Liver (tissue), 9 donors: ENCODE data around the gene GINS2. TPM values are rescaled to one million over a fixed set of nuclear protein-coding genes. Genes with fewer than 3 reads are reported as not detected.

Experiments
- DNase-seq: peaks from one replicate; pipeline ENCODE4 v3.0.0-alpha.2; 2017; ENCODE audit warnings: low spot score
- H3K27ac ChIP-seq, 2 donors: one replicate each; pipeline ENCODE4 v1.7.0; 2013; ENCODE audit warnings: inconsistent platforms in 2 of 2, low read length in 2 of 2, control low read depth in 1 of 2, low read depth in 1 of 2, mild to moderate bottlenecking in 1 of 2
- H3K27me3 ChIP-seq, 4 donors: one replicate each; pipeline versions ENCODE4 v1.6.1 to v1.7.0; 2013; ENCODE audit warnings: low read length in 3 of 4, inconsistent platforms in 1 of 4, mild to moderate bottlenecking in 1 of 4, moderate library complexity in 1 of 4; ENCODE audit not compliant: control insufficient read depth in 4 of 4, insufficient read depth in 4 of 4
- H3K36me3 ChIP-seq, 4 donors: one replicate each; pipeline versions ENCODE4 v1.6.1 to v1.7.0; 2013; ENCODE audit warnings: low read length in 3 of 4, mild to moderate bottlenecking in 3 of 4, low read depth in 1 of 4, moderate library complexity in 1 of 4; ENCODE audit not compliant: control insufficient read depth in 4 of 4, insufficient read depth in 3 of 4
- H3K4me1 ChIP-seq, 4 donors: one replicate each; pipeline versions ENCODE4 v1.6.1 to v1.7.0; 2013; ENCODE audit warnings: low read length in 3 of 4, mild to moderate bottlenecking in 3 of 4, moderate library complexity in 1 of 4; ENCODE audit not compliant: control insufficient read depth in 4 of 4, insufficient read depth in 4 of 4
- H3K4me3 ChIP-seq, 3 donors: one replicate each; pipeline versions ENCODE4 v1.6.1 to v1.7.0; 2013; ENCODE audit warnings: low read length in 3 of 3, control low read depth in 1 of 3, low read depth in 1 of 3, mild to moderate bottlenecking in 1 of 3
- H3K9ac ChIP-seq, 2 donors: one replicate each; pipeline ENCODE4 v1.7.0; 2013; ENCODE audit warnings: low read length in 2 of 2, mild to moderate bottlenecking in 2 of 2, moderate library complexity in 2 of 2, control low read depth in 1 of 2, low read depth in 1 of 2
- H3K9me3 ChIP-seq, 4 donors: one replicate each; pipeline versions ENCODE4 v1.6.1 to v1.7.0; 2013; ENCODE audit warnings: low read length in 3 of 4; ENCODE audit not compliant: control insufficient read depth in 4 of 4
- ATF3 ChIP-seq: IDR thresholded peaks from 2 replicates; pipeline ENCODE4 v1.6.1; 2016; ENCODE audit warnings: antibody characterized with exemption
- CTCF ChIP-seq: fragments of 150-350 bp; IDR thresholded peaks from 2 replicates; pipeline ENCODE4 v1.5.1; 2017; ENCODE audit warnings: improper control_type of control experiment, low read depth, low read length; ENCODE audit not compliant: missing input control
- EGR1 ChIP-seq, 2 donors: IDR thresholded peaks; 2 replicates each; pipeline ENCODE4 v1.6.1; 2016 to 2018; ENCODE audit warnings: antibody characterized with exemption in 2 of 2, low read depth in 2 of 2
- FOXA1 ChIP-seq: IDR thresholded peaks from 2 replicates; pipeline ENCODE4 v1.6.1; 2016; ENCODE audit warnings: antibody characterized with exemption
- GABPA ChIP-seq, 2 donors: IDR thresholded peaks in 1 of 2; conservative IDR thresholded peaks in 1 of 2; 2 replicates each; pipeline ENCODE4 v1.6.1; 2016; ENCODE audit warnings: antibody characterized with exemption in 2 of 2, mild to moderate bottlenecking in 1 of 2, moderate library complexity in 1 of 2
- HNF4A ChIP-seq, 2 donors: conservative IDR thresholded peaks; 2 replicates each; pipeline ENCODE4 v1.6.1; 2016; ENCODE audit warnings: antibody characterized with exemption in 2 of 2, mild to moderate bottlenecking in 2 of 2
- HNF4G ChIP-seq: IDR thresholded peaks from 2 replicates; pipeline ENCODE4 v1.6.1; 2016; ENCODE audit warnings: antibody characterized with exemption
- JUND ChIP-seq, 2 donors: IDR thresholded peaks; 2 replicates each; pipeline ENCODE4 v1.6.1; 2016; ENCODE audit warnings: antibody characterized with exemption in 2 of 2
- MAX ChIP-seq: IDR thresholded peaks from 2 replicates; pipeline ENCODE4 v1.6.1; 2016; ENCODE audit warnings: antibody characterized with exemption
- NR2F2 ChIP-seq: IDR thresholded peaks from 2 replicates; pipeline ENCODE4 v1.6.1; 2016; ENCODE audit warnings: antibody characterized with exemption
- REST ChIP-seq: IDR thresholded peaks from 2 replicates; pipeline ENCODE4 v1.6.1; 2016; ENCODE audit warnings: antibody characterized with exemption, mild to moderate bottlenecking
- SP1 ChIP-seq: IDR thresholded peaks from 2 replicates; pipeline ENCODE4 v1.6.1; 2018; ENCODE audit warnings: antibody characterized with exemption, mild to moderate bottlenecking
- TAF1 ChIP-seq: conservative IDR thresholded peaks from 2 replicates; pipeline ENCODE4 v1.6.1; 2016; ENCODE audit warnings: antibody characterized with exemption, mild to moderate bottlenecking
- YY1 ChIP-seq: IDR thresholded peaks from 2 replicates; pipeline ENCODE4 v1.6.1; 2016; ENCODE audit warnings: antibody characterized with exemption, mild to moderate bottlenecking
- WGBS: extraction: QIAGEN DNeasy Blood & Tissue Kit; methylation state at CpG from one replicate; pipeline ENCODE4 v1.1.7; 2013; 5-methylcytosine and 5-hydroxymethylcytosine counted together
- polyA plus RNA-seq, 2 donors: library from polyadenylated mRNA; stranded (reverse) in 1 of 2; unstranded in 1 of 2; fragments of 200-250 nt in 1 of 2; fragments of >200 nt in 1 of 2; fragmentation: Nextera tagmentation in 1 of 2; extraction: Ambion mirVana in 1 of 2; gene quantifications; one replicate each; pipeline versions ENCODE4 v1.2.1 to v1.2.3, GENCODE V29; 2013 to 2015
- total RNA-seq, 2 donors: library from RNA; depleted of rRNA; stranded (reverse); fragments of >200 nt; gene quantifications; one replicate each; pipeline ENCODE4 v1.2.3, GENCODE V29; 2014
- donor health status: healthy.
- donor health status: healthy.
- donor health status: healthy.
- donor health status: healthy.
- donor health status: healthy.

GINS2 gene
- total and polyA plus RNA-seq, 4 donors = 0.17 to 9.3 (median 0.86) TPM

GRCh38 chr16:85661740-85662481, 26.8 kb downstream of the GINS2 start:
- WGBS = 96% methylated on average over 26 of the region's 26 CpGs

GRCh38 chr16:85660843-85661739, 27.7 kb downstream of the GINS2 start:
- 95% methylated on average over 42 of the region's 42 CpGs for WGBS
- Histone ChIP-seq H3K27ac (no peak overlapping the region), H3K4me3 (no peak overlapping the region), H3K9me3 (no peaks in the 10 kb centered on the region), H3K36me3 (peaks cover 36 to 91% (median 65%) of the 10 kb centered on the region in 4 donors), H3K27me3 (no peaks in the 10 kb centered on the region), H3K4me1 (no peaks in the 10 kb centered on the region), H3K9ac (no peak overlapping the region)
- no peak for DNase-seq
- TF ChIP-seq ATF3 (no peak), JUND (IDR thresholded peaks at IDR 0.05) (no peak), TAF1 (no peak), YY1 (no peak), HNF4G (no peak), HNF4A (conservative IDR thresholded peaks at IDR 0.05) (no peak), GABPA (IDR thresholded peaks at IDR 0.05 in 1 of 2, conservative IDR thresholded peaks at IDR 0.05 in 1 of 2) (no peak), NR2F2 (no peak), EGR1 (IDR thresholded peaks at IDR 0.05; ENCODE audit: low read depth in 2 of 2) (no peak), SP1 (no peak), REST (no peak), CTCF (no peak), MAX (no peak), FOXA1 (no peak)

More at GRCh38 chr16:85661740-85662481, 26.8 kb downstream of the GINS2 start:
- no peak overlapping the region for H3K27ac ChIP-seq
- H3K4me3 ChIP-seq = no peak overlapping the region
- H3K4me1 ChIP-seq = no peaks in the 10 kb centered on the region
- TF ChIP-seq HNF4A (conservative IDR thresholded peaks at IDR 0.05) (no peak), JUND (IDR thresholded peaks at IDR 0.05) (no peak), REST (no peak)
- no peak for DNase-seq
- H3K9ac ChIP-seq = no peak overlapping the region
- H3K27me3 ChIP-seq = no peaks in the 10 kb centered on the region
- no peaks in the 10 kb centered on the region for H3K9me3 ChIP-seq
- peaks cover 32 to 91% (median 64%) of the 10 kb centered on the region in 4 donors for H3K36me3 ChIP-seq
